AG10803 (cell line): Measurements from ENCODE around the gene GNAI2.

ENCODE experiments used
- DNase-seq: peaks from one replicate; pipeline ENCODE4 v3.0.0; 2010; ENCODE audit warnings: low read depth
- H3K4me3 ChIP-seq: 2 replicates; pipeline ENCODE4 v1.5.1; 2011; ENCODE audit warnings: mild to moderate bottlenecking, low read length, control low read depth
- CTCF ChIP-seq: conservative IDR thresholded peaks from 2 replicates; pipeline ENCODE4 v1.5.1; 2011; ENCODE audit warnings: mild to moderate bottlenecking, low read length, control low read depth, inconsistent platforms

GNAI2 gene

GRCh38 chr3:50192689-50193141 lies 43.3 kb upstream of the GNAI2 start:
- no peak overlapping the region for H3K4me3 ChIP-seq
- peak; percentile 91 for TF ChIP-seq CTCF
- peak; percentile 30 for DNase-seq

GRCh38 chr3:50193286-50193685 lies 42.7 kb upstream of the GNAI2 start:
- DNase-seq, result no peak
- TF ChIP-seq CTCF, result no peak
- no peak overlapping the region for H3K4me3 ChIP-seq

- no peak for TF ChIP-seq CTCF
- no peak overlapping the region for H3K4me3 ChIP-seq
- DNase-seq, result no peak
Observed at GRCh38 chr3:50193746-50194127, 42.3 kb upstream of the GNAI2 start.

GRCh38 chr3:50194128-50194902 lies 41.7 kb upstream of the GNAI2 start:
- H3K4me3 ChIP-seq, result peak overlapping the region; percentile 17; the same call in 1 of the 2 replicates
- peak; percentile 68 for TF ChIP-seq CTCF
- DNase-seq, result peak; percentile 54

- DNase-seq, result no peak
- H3K4me3 ChIP-seq, result no peak overlapping the region
- TF ChIP-seq CTCF, result no peak
Observed at GRCh38 chr3:50194903-50195500, 41.0 kb upstream of the GNAI2 start.

- H3K4me3 ChIP-seq, result no peak overlapping the region
- no peak for DNase-seq
Observed at GRCh38 chr3:50195501-50196252, 40.3 kb upstream of the GNAI2 start.

More at GRCh38 chr3:50195501-50196252, 40.3 kb upstream of the GNAI2 start:
- TF ChIP-seq CTCF, result no peak
